ENCODE data around the gene TBC1D10A.

- no peak for TF ChIP-seq POLR2A (IDR thresholded peaks at IDR 0.05; ENCODE audit: low read length)
- TF ChIP-seq GATA1 (IDR thresholded peaks at IDR 0.05; ENCODE audit: low read depth, low read length) = no peak
Observed at GRCh38 chr22:30296833-30297232, 29.9 kb downstream of the TBC1D10A start.
